K562 (cell line): ENCODE data around the gene HNRNPA3. TPM values are rescaled to one million over a fixed set of nuclear protein-coding genes. Genes with fewer than 3 reads are reported as not detected.

Source experiments
- ATAC-seq: fragments of 200-7000 bp; cut with Tn5 transposase; 3 replicates; pipeline ENCODE4 v1.9.1; 2020; ENCODE audit warnings: moderate library complexity
- BruUV-seq: library from RNA; stranded (reverse); fragments of 400-500 nt; replicated peaks from 2 replicates; lab custom pipeline; 2021; lab: Mats Ljungman, UMichigan
- CTCF ChIA-PET: fragments of 300-600 bp; formaldehyde crosslinking; extraction: SDS; loops from one replicate; lab custom pipeline; 2021; ENCODE audit warnings: low intra/inter-chr PET ratio; lab: Yijun Ruan, JAX
- POLR2A ChIA-PET: fragments of 300-600, 350-650 bp; sonication (Branson Sonifier 250); formaldehyde crosslinking; extraction: SDS; loops from one replicate; lab custom pipeline; 2021; ENCODE audit warnings: antibody characterized with exemption, inconsistent platforms; lab: Yijun Ruan, JAX
- DNase-seq, 4 experiments: peaks; one replicate each; pipeline versions ENCODE4 v3.0.0 to v3.0.0-alpha.2; 2011 to 2018; ENCODE audit warnings: low spot score in 3 of 4, mixed read lengths in 3 of 4; ENCODE audit errors: extremely low read depth in 1 of 4
- FAIRE-seq: peaks from 2 replicates; lab custom pipeline; 2011; peaks lifted over from hg19 to GRCh38; lab: Jason Lieb, UNC
- H2AFZ ChIP-seq: 2 replicates; pipeline ENCODE4 v1.6.0; 2011; ENCODE audit warnings: low read depth, low read length, control low read depth, inconsistent platforms
- H3K27ac ChIP-seq: fragments of 200-600 bp; 3 replicates; pipeline ENCODE4 v1.8.0; 2011; ENCODE audit warnings: low read depth, mild to moderate bottlenecking, control low read depth, inconsistent platforms, low read length, moderate library complexity, mixed read lengths; ENCODE audit errors: extremely low read depth
- H3K27me3 ChIP-seq, 2 experiments: fragments of 300-600 bp in 1 of 2; 2 replicates in 1 of 2; 3 replicates in 1 of 2; pipeline versions ENCODE4 v1.6.0 to v1.8.0; 2011; ENCODE audit warnings: inconsistent platforms in 2 of 2, low read length in 2 of 2, mild to moderate bottlenecking in 1 of 2, mixed read lengths in 1 of 2, moderate library complexity in 1 of 2; ENCODE audit not compliant: control insufficient read depth in 2 of 2, insufficient read depth in 2 of 2
- H3K36me3 ChIP-seq: fragments of 300-600 bp; 3 replicates; pipeline ENCODE4 v1.8.0; 2011; ENCODE audit warnings: mild to moderate bottlenecking, low read length, inconsistent platforms; ENCODE audit not compliant: control insufficient read depth, insufficient read depth
- H3K4me1 ChIP-seq, 2 experiments: fragments of 200-600 bp in 1 of 2; replicated peaks in 1 of 2; 2 replicates in 1 of 2; 3 replicates in 1 of 2; pipeline versions ENCODE4 v1.5.1 to v1.8.0; 2011; ENCODE audit warnings: inconsistent platforms in 2 of 2, low read length in 2 of 2, mild to moderate bottlenecking in 1 of 2, mixed read lengths in 1 of 2, moderate library complexity in 1 of 2; ENCODE audit not compliant: control insufficient read depth in 2 of 2, insufficient read depth in 2 of 2
- H3K4me2 ChIP-seq: 2 replicates; pipeline ENCODE4 v1.6.1; 2011; ENCODE audit warnings: low read length, control low read depth, inconsistent platforms, mixed read lengths; ENCODE audit not compliant: insufficient read depth
- H3K4me3 ChIP-seq: fragments of 200-600 bp; sonication (generic), shearing (Covaris generic); 2 replicates; pipeline ENCODE4 v1.5.1; 2016; ENCODE audit warnings: control low read depth, inconsistent platforms
- H3K79me2 ChIP-seq: fragments of 200-600 bp; 3 replicates; pipeline ENCODE4 v1.8.0; 2011; ENCODE audit warnings: low read length, inconsistent platforms; ENCODE audit not compliant: control insufficient read depth, insufficient read depth
- H3K9ac ChIP-seq, 2 experiments: 2 replicates each; pipeline versions ENCODE4 v1.6.0 to v1.6.1; 2011; ENCODE audit warnings: low read depth in 2 of 2, low read length in 2 of 2, control low read depth in 1 of 2, inconsistent platforms in 1 of 2, mild to moderate bottlenecking in 1 of 2, mixed read lengths in 1 of 2; ENCODE audit not compliant: insufficient read depth in 1 of 2
- H3K9me1 ChIP-seq: one replicate; pipeline ENCODE4 v1.6.0; 2011; ENCODE audit warnings: inconsistent platforms, mild to moderate bottlenecking, low read length, moderate library complexity; ENCODE audit not compliant: control insufficient read depth, insufficient read depth
- H3K9me3 ChIP-seq: replicated peaks from 2 replicates; pipeline ENCODE4 v1.5.1; 2011; ENCODE audit warnings: low read depth, low read length, inconsistent platforms; ENCODE audit not compliant: control insufficient read depth, insufficient read depth
- H4K20me1 ChIP-seq: replicated peaks from 2 replicates; pipeline ENCODE4 v1.6.1; 2011; ENCODE audit warnings: low read length, inconsistent platforms, mixed read lengths; ENCODE audit not compliant: control insufficient read depth, insufficient read depth
- FOXP1 ChIP-seq: sonication (generic); formaldehyde crosslinking; IDR thresholded peaks from 2 replicates; pipeline ENCODE4 v1.8.0; 2022; ENCODE audit warnings: mild to moderate bottlenecking, missing genetic modification reagents
- KDM1A ChIP-seq, 2 experiments: fragments of 450-650 bp; IDR thresholded peaks; 2 replicates each; pipeline ENCODE4 v1.6.1; 2016; ENCODE audit warnings: mild to moderate bottlenecking in 2 of 2
- NR2C1 ChIP-seq, 2 experiments: fragments of 450-650 bp; IDR thresholded peaks; 2 replicates each; pipeline ENCODE4 v1.6.1; 2017; ENCODE audit warnings: mild to moderate bottlenecking in 2 of 2, antibody characterized with exemption in 1 of 2, inconsistent platforms in 1 of 2, missing compliant biosample characterization in 1 of 2, missing genetic modification characterization in 1 of 2
- POLR2AphosphoS5 ChIP-seq: IDR thresholded peaks from 2 replicates; pipeline ENCODE4 v1.6.1; 2011; ENCODE audit warnings: mild to moderate bottlenecking, low read depth, low read length, moderate library complexity; ENCODE audit not compliant: control insufficient read depth, insufficient read depth
- TAL1 ChIP-seq: fragments of 450-650 bp; IDR thresholded peaks from 2 replicates; pipeline ENCODE4 v1.6.1; 2016; ENCODE audit warnings: mild to moderate bottlenecking
- TCF3 ChIP-seq: sonication (generic); formaldehyde crosslinking; IDR thresholded peaks from 2 replicates; pipeline ENCODE4 v1.4.0; 2020; ENCODE audit warnings: mild to moderate bottlenecking, missing genetic modification reagents
- TGIF2 ChIP-seq: sonication (generic); formaldehyde crosslinking; IDR thresholded peaks from 2 replicates; pipeline ENCODE4 v1.8.1; 2022; ENCODE audit warnings: mild to moderate bottlenecking, missing genetic modification reagents, moderate library complexity
- THRA ChIP-seq: fragments of 450-650 bp; IDR thresholded peaks from 2 replicates; pipeline ENCODE4 v1.6.1; 2017; ENCODE audit warnings: mild to moderate bottlenecking, moderate library complexity
- TRIM25 ChIP-seq: fragments of 450-650 bp; IDR thresholded peaks from 2 replicates; pipeline ENCODE4 v1.7.0; 2016; ENCODE audit warnings: borderline replicate concordance
- YY1 ChIP-seq, 3 experiments: IDR thresholded peaks; 2 replicates each; pipeline ENCODE4 v1.6.1; 2011; ENCODE audit warnings: low read length in 2 of 3, mild to moderate bottlenecking in 2 of 3, moderate library complexity in 2 of 3, borderline replicate concordance in 1 of 3, control low read depth in 1 of 3, low read depth in 1 of 3; ENCODE audit not compliant: insufficient read depth in 3 of 3, insufficient replicate concordance in 2 of 3, control insufficient read depth in 1 of 3, insufficient read length in 1 of 3; ENCODE audit errors: extremely low read depth in 1 of 3
- WGBS: fragments of 100-300 bp; shearing (Covaris generic); methylation state at CpG from one replicate; pipeline ENCODE4 v1.1.6; 2016; ENCODE audit warnings: low coverage, mixed read lengths; ENCODE audit not compliant: insufficient coverage; ENCODE audit errors: missing lambda C conversion rate; 5-methylcytosine and 5-hydroxymethylcytosine counted together
- in situ Hi-C: fragments of 300-500 bp; cut with MboI; formaldehyde crosslinking; loops from 4 replicates; pipeline ENCODE4 v1.15.0; 2018; ENCODE audit warnings: inconsistent platforms, mixed read lengths
- intact Hi-C: fragments of 100-400 bp; cut with micrococcal nuclease; formaldehyde crosslinking; loops from 2 replicates; pipeline ENCODE4 v1.14.2; 2022
- polyA plus RNA-seq, 8 experiments: library from polyadenylated mRNA; depleted of rRNA in 4 of 8; stranded (reverse) in 5 of 8; unstranded in 3 of 8; fragments of >200 nt; fragmentation: Nextera tagmentation in 2 of 8; fragmentation: Illumina TruSeq in 1 of 8; extraction: Ambion mirVana in 2 of 8; extraction: Trizol in 1 of 8; gene quantifications; 2 replicates each; pipeline versions ENCODE4 v1.2.1 to v1.2.3, GENCODE V29; 2011 to 2014; ENCODE audit warnings: inconsistent platforms in 1 of 8, missing spikeins in 1 of 8
- total RNA-seq, 7 experiments: library from RNA; depleted of rRNA in 6 of 7; stranded (reverse); fragments of >200 nt in 6 of 7; fragmentation: Illumina TruSeq in 2 of 7; extraction: Trizol in 2 of 7; gene quantifications; 2 replicates each; pipeline versions ENCODE4 v1.2.1 to v1.2.3, GENCODE V29; 2011 to 2021; ENCODE audit warnings: low replicate concordance in 1 of 7
- TF ChIP-seq, protein P1 (sequence below), 2 experiments: IDR thresholded peaks in 1 of 2; conservative IDR thresholded peaks in 1 of 2; 2 replicates each; pipeline ENCODE4 v1.6.1; 2016; ENCODE audit warnings: low read depth in 2 of 2, mild to moderate bottlenecking in 1 of 2, missing compliant biosample characterization in 1 of 2, missing genetic modification characterization in 1 of 2, moderate library complexity in 1 of 2

The HNRNPA3 gene
- total and polyA plus RNA-seq, 9 of the 15 experiments (the other 6 are each of a cell fraction or from before 2014, with no cell fraction given), result 72.8 to 428 (median 192) TPM

GRCh38 chr2:177262092-177262491 lies 49.5 kb downstream of the HNRNPA3 start:
- Histone ChIP-seq H3K36me3 (peaks cover 38% of the 10 kb centered on the region), H3K9me3 (peaks cover 18% of the 10 kb centered on the region), H3K4me2 (peak overlapping the region; percentile 65), H3K79me2 (peaks cover 73% of the 10 kb centered on the region), H3K9ac (peak overlapping the region in 1 of 2 experiments; percentile 98; a peak in 3 of 4 replicates), H3K4me1 (peaks cover 39 to 43% of the 10 kb centered on the region in 2 experiments), H3K9me1 (no peaks in the 10 kb centered on the region), H4K20me1 (peaks cover 20% of the 10 kb centered on the region), H2AFZ (no peak overlapping the region), H3K27ac (peak overlapping the region; percentile 98; the same call in 2 of the 3 replicates), H3K4me3 (peak overlapping the region; percentile 91), H3K27me3 (no peaks in the 10 kb centered on the region)
- FAIRE-seq (no peak), ATAC-seq (no peak), DNase-seq (no peak)
- 13% methylated on average over 2 of the region's 2 CpGs for WGBS
- CTCF ChIA-PET, result interaction anchor here (2.1 kb wide), 1 partner anchor 35 kb away, joined by 11 read pairs; no protein-coding TSS in a partner anchor
- in situ Hi-C loops (loop anchor here (5.0 kb wide), 1 partner anchor 70 kb away; no protein-coding TSS in a partner anchor), intact Hi-C loops (loop anchor here (2.0 to 10.0 kb wide), 5 partner anchors 19 to 495 kb away; a partner anchor contains a TSS)
- POLR2A ChIA-PET, result interaction anchor here (0.8 to 12.9 kb wide), 5 partner anchors 9 to 142 kb away, joined by 3 to 199 read pairs (median 50); no protein-coding TSS in a partner anchor
- no TSS peak for BruUV-seq
- peak; percentile 25 to 38; a peak in 1 of 4 replicates for TF ChIP-seq KDM1A (IDR thresholded peaks at IDR 0.05)
- peak; percentile 36; the same call in 1 of the 2 replicates for TF ChIP-seq TCF3 (CRISPR knock-in tag)
- TF ChIP-seq TGIF2, result no peak
- no peak for TF ChIP-seq THRA
- 0 out of 2 replicates have a peak, but pooled peaks have one; percentile 1 for TF ChIP-seq POLR2AphosphoS5
- TF ChIP-seq YY1 (IDR thresholded peaks at IDR 0.05; ENCODE audit: borderline replicate concordance in 1 of 3, control insufficient read depth in 1 of 3, extremely low read depth in 1 of 3, insufficient read depth in 3 of 3, insufficient read length in 1 of 3, insufficient replicate concordance in 2 of 3, low read depth in 1 of 3, low read length in 2 of 3), result no peak
- no peak for TF ChIP-seq NR2C1 (IDR thresholded peaks at IDR 0.05)
- TF ChIP-seq NR2C1 (tag; IDR thresholded peaks at IDR 0.05), result no peak
- TF ChIP-seq FOXP1 (CRISPR knock-in tag), result no peak
- TF ChIP-seq TAL1, result peak; percentile 39; the same call in 1 of the 2 replicates
- TF ChIP-seq, protein P1, sequence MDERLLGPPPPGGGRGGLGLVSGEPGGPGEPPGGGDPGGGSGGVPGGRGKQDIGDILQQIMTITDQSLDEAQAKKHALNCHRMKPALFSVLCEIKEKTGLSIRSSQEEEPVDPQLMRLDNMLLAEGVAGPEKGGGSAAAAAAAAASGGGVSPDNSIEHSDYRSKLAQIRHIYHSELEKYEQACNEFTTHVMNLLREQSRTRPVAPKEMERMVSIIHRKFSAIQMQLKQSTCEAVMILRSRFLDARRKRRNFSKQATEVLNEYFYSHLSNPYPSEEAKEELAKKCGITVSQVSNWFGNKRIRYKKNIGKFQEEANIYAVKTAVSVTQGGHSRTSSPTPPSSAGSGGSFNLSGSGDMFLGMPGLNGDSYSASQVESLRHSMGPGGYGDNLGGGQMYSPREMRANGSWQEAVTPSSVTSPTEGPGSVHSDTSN (CRISPR knock-in tag; IDR thresholded peaks at IDR 0.05; ENCODE audit: low read depth), result no peak
- TF ChIP-seq, protein P1 (tag; conservative IDR thresholded peaks at IDR 0.05; ENCODE audit: low read depth), result 0 out of 2 replicates have a peak, but pooled peaks have one; percentile 19
- no peak for TF ChIP-seq TRIM25
